ENCODE data around the gene MIR17HG.
A peak's percentile ranks its signal among the peaks of the same experiment; 100 is the strongest.

Gene MIR17HG

GRCh38 chr13:91369441-91369831 lies 21.9 kb downstream of the MIR17HG start:
- no peak for DNase-seq

- no peak for DNase-seq
Observed at GRCh38 chr13:91370501-91370900, 23.0 kb downstream of the MIR17HG start.

DNA sequence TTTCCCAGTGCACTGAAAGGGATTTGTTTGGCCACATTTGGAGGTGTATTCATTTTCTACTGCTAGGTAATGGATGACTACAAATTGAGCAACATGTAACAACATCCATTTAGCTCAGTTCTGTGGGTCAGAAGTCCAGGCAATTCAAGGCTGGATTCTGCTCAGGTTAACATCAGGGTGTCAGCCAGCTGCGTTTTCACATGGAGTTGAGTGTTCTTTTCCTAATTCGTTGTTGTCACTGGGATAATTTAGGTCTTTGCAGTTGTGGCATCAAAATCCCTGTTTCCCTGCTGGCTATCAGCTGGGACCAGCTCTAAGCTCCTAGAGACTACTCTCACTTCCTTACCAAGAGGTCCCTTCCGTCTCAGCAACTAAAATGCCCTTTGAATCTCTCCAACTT lies 25.4 kb downstream of the MIR17HG start:
- DNase-seq: no peak

DNA sequence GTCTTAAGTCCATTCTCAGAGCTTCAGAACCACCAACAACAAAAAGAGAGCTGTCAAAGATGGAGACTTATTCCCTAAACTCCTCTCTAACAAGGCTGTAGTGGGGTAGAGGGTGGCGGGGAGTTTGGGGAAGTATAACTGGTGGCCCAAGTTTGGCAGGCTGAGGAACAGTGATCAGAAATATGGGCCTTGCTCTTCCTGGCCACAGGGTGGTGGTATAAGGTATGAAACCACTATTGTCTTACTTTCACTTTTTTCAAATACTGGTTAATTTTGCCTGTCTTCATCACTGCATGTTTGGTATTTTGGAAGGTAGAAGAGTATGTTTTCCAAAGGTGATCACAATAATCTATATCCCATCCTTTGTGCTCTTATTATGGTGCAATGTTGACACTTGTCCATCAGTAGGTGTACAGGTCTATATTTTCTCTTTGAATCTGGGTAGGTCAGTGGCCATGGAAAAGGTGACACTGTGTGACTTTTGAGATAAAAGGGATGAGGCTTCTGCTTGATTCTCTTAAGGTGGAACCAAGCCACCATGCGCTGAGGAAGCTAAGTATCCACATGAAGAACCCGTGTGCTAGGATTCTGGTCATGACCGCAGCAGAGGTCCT lies 27.7 kb downstream of the MIR17HG start:
- DNase-seq: peak; percentile 56

DNA sequence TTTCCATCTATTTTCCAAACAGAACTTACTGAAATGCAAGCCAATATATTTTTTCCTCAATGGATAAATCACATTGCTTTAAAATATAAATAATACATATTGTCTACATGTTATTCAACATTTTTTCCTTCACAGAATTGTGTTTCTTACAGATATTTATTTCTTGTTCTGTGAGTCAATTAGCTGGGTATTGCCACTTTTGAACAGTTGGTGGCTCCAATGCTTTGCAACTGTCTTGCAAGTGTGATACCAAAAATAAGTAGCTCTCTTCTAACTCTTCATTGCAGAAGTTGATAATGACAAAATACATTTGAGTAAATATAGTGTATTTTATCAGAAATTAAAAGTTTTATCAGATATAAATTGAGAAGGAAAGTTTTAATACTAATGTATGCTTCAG lies 33.9 kb downstream of the MIR17HG start:
- no peak for DNase-seq

DNA sequence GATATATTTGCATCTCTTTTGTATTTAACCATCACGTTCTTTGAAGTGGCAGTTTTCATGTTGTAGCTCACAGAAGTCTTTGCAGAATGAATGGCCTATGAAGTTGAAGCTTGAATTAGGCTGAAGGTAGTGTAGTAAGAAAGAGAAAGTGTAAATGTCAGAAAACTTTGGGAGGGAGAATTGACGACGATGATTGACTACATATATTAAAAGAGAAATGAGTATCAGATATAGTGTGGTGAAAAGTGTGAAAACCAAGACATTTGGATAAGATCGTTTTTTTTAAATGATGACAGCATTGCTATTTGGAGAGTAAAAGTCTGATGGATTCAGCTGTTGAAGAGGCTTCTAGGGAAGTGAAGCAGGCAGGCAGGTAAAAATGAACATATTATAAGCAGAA lies 36.3 kb downstream of the MIR17HG start:
- DNase-seq: no peak

DNA sequence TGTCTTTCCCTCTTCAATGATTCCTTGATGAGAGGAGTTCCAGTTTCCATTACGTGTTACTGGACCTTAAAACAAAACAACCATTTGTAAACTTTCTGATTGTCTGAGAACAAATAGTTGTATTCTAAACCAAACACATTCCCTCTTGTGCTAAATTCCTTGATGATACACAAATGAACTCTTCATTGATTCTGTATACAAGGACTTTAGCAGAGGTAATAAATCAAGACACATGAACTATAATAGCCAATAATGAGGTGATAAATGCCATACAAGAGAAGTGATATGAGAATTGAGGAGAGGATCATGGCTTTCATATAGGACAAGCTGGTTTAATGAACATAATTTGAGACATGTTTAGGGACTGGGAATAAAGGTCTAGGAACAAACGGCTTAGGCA lies 37.4 kb downstream of the MIR17HG start:
- DNase-seq: no peak

DNA sequence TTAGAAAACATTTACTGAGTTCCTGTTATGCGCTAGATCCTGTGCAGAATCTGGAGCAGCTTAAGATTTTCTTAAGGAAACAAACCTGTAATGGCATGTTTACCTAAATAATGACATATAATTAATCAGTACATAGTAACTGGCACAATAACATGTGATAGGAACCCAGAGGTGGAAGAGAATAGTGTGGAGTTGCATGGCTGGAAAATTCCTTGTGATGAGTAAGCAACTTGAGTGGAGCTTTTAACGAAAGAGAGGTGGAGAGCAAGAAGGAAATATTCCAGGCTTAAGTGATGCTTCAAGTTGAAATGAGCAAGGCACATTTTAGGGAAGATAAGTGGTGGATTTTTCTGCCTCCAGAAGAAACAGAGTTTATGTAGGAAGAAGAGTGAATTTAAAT lies 41.7 kb downstream of the MIR17HG start:
- DNase-seq: no peak

GRCh38 chr13:91397595-91397994 lies 50.1 kb downstream of the MIR17HG start:
- DNase-seq: no peak

DNA sequence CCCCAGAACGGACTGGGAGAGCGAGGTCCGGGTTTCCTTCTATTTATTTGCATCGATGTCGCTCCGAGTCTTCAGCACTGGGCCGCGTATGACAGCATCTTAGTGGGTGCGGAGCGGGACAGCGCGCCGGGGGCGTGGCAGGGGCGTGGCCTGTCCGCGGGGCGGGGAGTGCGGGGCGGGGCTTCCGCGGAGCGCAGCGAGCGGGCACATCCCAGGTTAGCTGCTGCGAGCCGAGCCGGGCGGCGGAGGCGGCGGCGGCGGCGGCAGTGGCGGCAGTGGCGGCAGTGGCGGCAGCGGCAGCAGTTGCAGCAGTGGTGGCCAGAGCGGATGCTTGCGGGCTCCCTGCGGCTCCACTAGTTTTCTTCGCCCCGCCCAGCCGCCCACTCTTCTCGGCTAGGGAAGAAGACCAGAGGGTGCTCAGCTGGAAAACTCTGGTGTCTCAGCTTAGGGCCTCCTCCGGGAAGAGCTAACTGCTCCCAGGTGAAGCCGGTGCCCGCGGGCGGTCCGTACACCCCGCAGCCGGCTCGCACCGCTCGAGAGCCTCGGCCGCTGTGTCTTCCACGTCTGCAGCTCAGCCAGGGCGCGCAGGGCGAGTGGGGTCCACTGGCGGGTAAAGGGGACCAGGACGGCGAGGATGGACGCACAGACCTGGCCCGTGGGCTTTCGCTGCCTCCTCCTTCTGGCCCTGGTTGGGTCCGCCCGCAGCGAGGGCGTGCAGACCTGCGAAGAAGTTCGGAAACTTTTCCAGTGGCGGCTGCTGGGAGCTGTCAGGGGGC lies 51.1 kb downstream of the MIR17HG start, which contains the start of gene GPC5:
Gene GPC5 (plus strand): TSS at position 209 of the 776 bp plus-strand sequence.
- DNase-seq: peak; percentile 76

DNA sequence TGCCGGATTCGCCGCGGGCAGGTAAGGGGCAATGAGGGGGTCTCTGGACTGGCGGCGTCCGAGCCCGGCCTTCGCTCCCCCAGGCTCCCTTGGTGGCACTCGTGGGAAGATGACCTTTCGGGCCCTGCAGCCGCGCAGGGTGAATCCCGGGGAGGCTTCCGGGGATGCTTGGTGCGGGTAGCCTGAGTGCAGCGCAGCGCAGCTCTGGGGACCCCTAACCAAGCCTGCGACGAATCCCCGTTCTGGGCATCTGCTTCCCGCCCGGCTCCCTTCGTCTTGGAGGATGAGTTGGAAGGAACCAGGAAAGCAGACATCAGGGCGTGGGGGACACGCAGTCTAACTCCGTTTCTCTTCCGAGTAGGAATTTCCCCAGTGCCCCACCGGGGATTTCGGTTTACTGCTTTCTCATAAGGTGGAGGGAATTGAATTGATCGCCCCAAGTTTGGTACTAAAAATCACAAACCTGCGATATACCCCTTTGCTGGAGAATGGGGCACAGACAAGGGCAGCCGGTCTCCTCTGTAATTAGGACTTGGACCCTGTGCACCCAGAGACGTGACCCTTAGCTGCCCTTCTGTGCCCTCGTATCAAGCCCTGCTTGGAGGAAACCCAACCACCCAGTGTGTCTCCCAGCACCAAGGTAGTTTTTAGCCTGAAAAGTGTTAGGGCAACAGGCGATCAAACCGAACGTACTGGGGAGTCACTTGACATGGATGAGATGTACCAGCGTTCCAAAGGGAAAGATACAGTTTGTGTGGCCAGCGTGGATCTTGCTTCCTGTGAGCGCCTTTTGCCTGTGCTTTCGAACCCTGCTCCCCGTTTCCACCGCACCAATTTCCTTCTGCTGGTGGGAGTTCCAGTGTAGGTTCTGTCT lies 51.9 kb downstream of the MIR17HG start:
- DNase-seq: no peak

- DNase-seq: no peak
Observed at GRCh38 chr13:91400063-91400399, 52.5 kb downstream of the MIR17HG start.

- no peak for DNase-seq
Observed at GRCh38 chr13:91400671-91401070, 53.2 kb downstream of the MIR17HG start.

DNA sequence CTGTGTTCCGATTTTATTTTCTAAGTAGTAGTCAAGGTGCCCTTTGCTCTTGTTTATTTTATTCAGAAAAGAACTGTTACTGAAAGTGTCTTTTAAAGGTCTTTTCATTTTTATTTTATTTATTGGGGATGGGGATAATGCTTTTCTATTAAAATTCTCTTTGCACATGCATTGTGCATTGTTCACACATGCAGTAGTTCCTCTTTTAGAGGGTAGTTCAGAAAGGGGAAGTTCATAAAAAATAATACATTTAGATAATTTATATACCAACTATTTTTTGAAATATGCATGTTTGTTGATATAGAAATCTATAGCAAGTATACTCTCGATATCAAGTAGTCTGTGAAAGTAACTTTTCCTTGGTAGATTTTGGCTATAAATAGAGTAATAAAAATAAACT lies 54.4 kb downstream of the MIR17HG start:
- DNase-seq: no peak

Data from RPMI8226 (cell line).